Trophoblast cell (in vitro differentiated cells and primary cell): Measurements from ENCODE around the gene SLC5A12.

ENCODE experiments used
- DNase-seq, 2 donors: peaks; one replicate each; pipeline ENCODE4 v3.0.0-alpha.2; 2016
- H2AFZ ChIP-seq: 2 replicates; pipeline ENCODE4 v1.6.1; 2013; ENCODE audit warnings: low read length, moderate library complexity, mild to moderate bottlenecking; ENCODE audit not compliant: insufficient read depth, poor library complexity
- H2AK5ac ChIP-seq: 2 replicates; pipeline ENCODE4 v1.6.1; 2013; ENCODE audit warnings: mild to moderate bottlenecking, low read length
- H2BK120ac ChIP-seq: 2 replicates; pipeline ENCODE4 v1.6.1; 2013; ENCODE audit warnings: low read length, mild to moderate bottlenecking, moderate library complexity; ENCODE audit not compliant: insufficient read depth, poor library complexity
- H2BK12ac ChIP-seq: 2 replicates; pipeline ENCODE4 v1.6.1; 2013; ENCODE audit warnings: mild to moderate bottlenecking, low read length, moderate library complexity
- H2BK5ac ChIP-seq: 2 replicates; pipeline ENCODE4 v1.6.1; 2013; ENCODE audit warnings: low read length, low read depth, moderate library complexity, mild to moderate bottlenecking; ENCODE audit not compliant: poor library complexity
- H3K14ac ChIP-seq: 2 replicates; pipeline ENCODE4 v1.6.1; 2013; ENCODE audit warnings: mild to moderate bottlenecking, low read length
- H3K18ac ChIP-seq: 2 replicates; pipeline ENCODE4 v1.6.1; 2013; ENCODE audit warnings: mild to moderate bottlenecking, low read length
- H3K23ac ChIP-seq: 2 replicates; pipeline ENCODE4 v1.6.1; 2013; ENCODE audit warnings: low read length
- H3K27ac ChIP-seq: 2 replicates; pipeline ENCODE4 v1.5.1; 2013; ENCODE audit warnings: low read depth, mild to moderate bottlenecking, inconsistent platforms, low read length, moderate library complexity
- H3K27me3 ChIP-seq: 2 replicates; pipeline ENCODE4 v1.6.1; 2013; ENCODE audit warnings: inconsistent platforms, mild to moderate bottlenecking, low read length, moderate library complexity; ENCODE audit not compliant: insufficient read depth
- H3K36me3 ChIP-seq, 2 experiments: 1 replicate in 1 of 2; 2 replicates in 1 of 2; pipeline ENCODE4 v1.6.1; 2013; ENCODE audit warnings: low read length in 2 of 2, mild to moderate bottlenecking in 2 of 2, moderate library complexity in 1 of 2; ENCODE audit not compliant: insufficient read depth in 2 of 2, control insufficient read depth in 1 of 2
- H3K4ac ChIP-seq: 2 replicates; pipeline ENCODE4 v1.6.1; 2013; ENCODE audit warnings: low read depth, mild to moderate bottlenecking, low read length, moderate library complexity
- H3K4me1 ChIP-seq, 2 experiments: 1 replicate in 1 of 2; 2 replicates in 1 of 2; pipeline ENCODE4 v1.6.1; 2013; ENCODE audit warnings: low read length in 2 of 2, mild to moderate bottlenecking in 2 of 2, moderate library complexity in 1 of 2; ENCODE audit not compliant: insufficient read depth in 2 of 2, control insufficient read depth in 1 of 2
- H3K4me2 ChIP-seq: 2 replicates; pipeline ENCODE4 v1.6.1; 2013; ENCODE audit warnings: inconsistent platforms, mild to moderate bottlenecking, low read length, moderate library complexity
- H3K4me3 ChIP-seq: 2 replicates; pipeline ENCODE4 v1.5.1; 2013; ENCODE audit warnings: mild to moderate bottlenecking, low read depth, low read length, inconsistent platforms
- H3K79me1 ChIP-seq: one replicate; pipeline ENCODE4 v1.6.1; 2013; ENCODE audit warnings: low read length
- H3K79me2 ChIP-seq: 2 replicates; pipeline ENCODE4 v1.6.1; 2013; ENCODE audit warnings: low read length, mild to moderate bottlenecking; ENCODE audit not compliant: control insufficient read depth, insufficient read depth, poor library complexity
- H3K9ac ChIP-seq: 2 replicates; pipeline ENCODE4 v1.6.1; 2013; ENCODE audit warnings: mild to moderate bottlenecking, low read length
- H3K9me3 ChIP-seq: 2 replicates; pipeline ENCODE4 v1.6.1; 2013; ENCODE audit warnings: low read depth, mild to moderate bottlenecking, control low read depth, inconsistent platforms, low read length; ENCODE audit not compliant: insufficient read depth
- H4K12ac ChIP-seq: 2 replicates; pipeline ENCODE4 v1.6.1; 2013; ENCODE audit warnings: low read depth, mild to moderate bottlenecking, low read length, moderate library complexity
- H4K8ac ChIP-seq: 2 replicates; pipeline ENCODE4 v1.6.1; 2013; ENCODE audit warnings: low read depth, mild to moderate bottlenecking, low read length, moderate library complexity
- H4K91ac ChIP-seq: one replicate; pipeline ENCODE4 v1.6.1; 2013; ENCODE audit warnings: low read depth, mild to moderate bottlenecking, low read length, moderate library complexity
- WGBS: extraction: QIAGEN DNeasy Blood & Tissue Kit; methylation state at CpG from one replicate; pipeline ENCODE4 v1.1.7; 2013; ENCODE audit warnings: missing lambda C conversion rate; ENCODE audit not compliant: insufficient read length, insufficient coverage; ENCODE audit errors: extremely low coverage; 5-methylcytosine and 5-hydroxymethylcytosine counted together

Gene SLC5A12

DNA sequence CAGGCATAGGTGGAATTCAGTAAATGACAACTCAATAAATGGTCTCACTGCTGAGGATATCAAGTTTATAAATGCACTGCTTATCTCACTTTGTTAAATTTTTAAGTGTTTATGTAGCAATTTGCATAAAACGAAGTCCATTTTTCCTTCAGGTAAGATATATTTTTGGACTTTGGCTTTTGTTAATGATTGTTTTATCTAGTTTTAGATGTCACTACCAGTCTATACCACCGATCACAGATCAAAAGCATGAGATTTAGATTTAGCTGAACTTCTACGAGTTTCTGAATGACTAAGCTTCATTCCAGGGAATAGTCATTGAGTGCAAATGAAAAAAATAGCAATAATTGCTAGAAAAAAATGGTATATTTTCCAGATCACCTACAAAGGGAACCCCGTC lies 12.8 kb upstream of the SLC5A12 start:
- H3K14ac ChIP-seq = no peak overlapping the region
- no peaks in the 10 kb centered on the region for H3K27me3 ChIP-seq
- no peak overlapping the region for H4K91ac ChIP-seq
- H3K36me3 ChIP-seq = no peaks in the 10 kb centered on the region
- H3K27ac ChIP-seq = no peak overlapping the region
- no peak overlapping the region for H4K12ac ChIP-seq
- no peaks in the 10 kb centered on the region for H3K4me1 ChIP-seq
- no peak overlapping the region for H2BK5ac ChIP-seq
- no peak overlapping the region for H3K9ac ChIP-seq
- H3K4ac ChIP-seq = no peak overlapping the region
- no peak overlapping the region for H3K4me2 ChIP-seq
- H3K79me1 ChIP-seq = no peaks in the 10 kb centered on the region
- no CpG with 5 or more reads among the region's 4 CpGs for WGBS
- H2BK12ac ChIP-seq = no peak overlapping the region
- no peaks in the 10 kb centered on the region for H3K79me2 ChIP-seq
- no peak overlapping the region for H3K18ac ChIP-seq
- no peak overlapping the region for H2AK5ac ChIP-seq
- no peak overlapping the region for H2AFZ ChIP-seq
- DNase-seq = no peak
- no peak overlapping the region for H3K4me3 ChIP-seq
- no peak overlapping the region for H2BK120ac ChIP-seq
- H3K23ac ChIP-seq = no peak overlapping the region
- H4K8ac ChIP-seq = no peak overlapping the region
- H3K9me3 ChIP-seq = peaks cover 2% of the 10 kb centered on the region

GRCh38 chr11:26731084-26731456 lies 9.2 kb upstream of the SLC5A12 start:
- Histone ChIP-seq H3K27ac (no peak overlapping the region), H3K4ac (no peak overlapping the region), H3K4me3 (no peak overlapping the region), H2BK5ac (no peak overlapping the region), H4K91ac (no peak overlapping the region), H2AK5ac (no peak overlapping the region), H3K18ac (no peak overlapping the region), H4K12ac (no peak overlapping the region), H3K36me3 (no peaks in the 10 kb centered on the region), H3K14ac (no peak overlapping the region), H3K79me1 (no peaks in the 10 kb centered on the region), H3K4me1 (no peaks in the 10 kb centered on the region), H3K9me3 (peaks cover 2% of the 10 kb centered on the region), H3K23ac (no peak overlapping the region), H3K27me3 (no peaks in the 10 kb centered on the region), H3K9ac (no peak overlapping the region), H4K8ac (no peak overlapping the region), H2BK120ac (no peak overlapping the region), H3K79me2 (no peaks in the 10 kb centered on the region), H2AFZ (no peak overlapping the region), H3K4me2 (no peak overlapping the region), H2BK12ac (no peak overlapping the region)
- no peak for DNase-seq
- no CpG with 5 or more reads among the region's 1 CpG for WGBS

DNA sequence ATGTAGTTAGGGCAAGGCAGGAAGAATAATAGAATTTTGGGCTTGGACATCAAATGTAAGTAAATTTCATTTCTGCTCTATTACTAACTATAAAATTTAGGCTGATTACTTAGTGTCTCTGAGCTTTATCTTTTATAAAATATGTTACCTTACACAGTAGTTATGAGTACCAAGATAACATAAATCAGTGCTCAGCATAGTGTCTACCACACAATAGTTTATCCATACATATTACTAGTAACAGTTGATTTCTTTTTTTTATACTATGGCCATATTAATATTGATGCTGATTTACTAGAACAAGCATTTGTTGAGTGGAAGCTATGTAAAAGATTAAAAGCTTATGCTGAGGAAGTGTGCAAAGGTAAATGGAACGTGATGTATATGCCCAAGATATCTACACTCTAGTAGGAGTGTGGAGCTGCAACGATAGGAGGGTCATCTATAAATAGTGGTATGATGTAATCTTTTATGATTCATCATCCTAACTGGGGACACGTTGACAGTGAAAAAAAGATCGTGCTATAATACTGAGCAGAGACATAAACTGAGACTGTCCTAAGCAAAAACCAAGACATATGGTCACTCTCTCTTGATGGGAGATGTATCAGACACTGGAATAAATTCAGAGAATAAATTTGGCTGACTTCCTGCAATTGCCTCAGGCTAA lies 8.7 kb upstream of the SLC5A12 start:
- Histone ChIP-seq H3K18ac (no peak overlapping the region), H3K9ac (no peak overlapping the region), H4K91ac (no peak overlapping the region), H3K14ac (no peak overlapping the region), H4K8ac (no peak overlapping the region), H3K27ac (no peak overlapping the region), H3K36me3 (no peaks in the 10 kb centered on the region), H3K79me1 (no peaks in the 10 kb centered on the region), H3K4me2 (no peak overlapping the region), H2BK12ac (no peak overlapping the region), H3K79me2 (no peaks in the 10 kb centered on the region), H3K4ac (no peak overlapping the region), H2AK5ac (no peak overlapping the region), H4K12ac (no peak overlapping the region), H3K4me1 (no peaks in the 10 kb centered on the region), H3K4me3 (no peak overlapping the region), H3K9me3 (peaks cover 2% of the 10 kb centered on the region), H3K23ac (no peak overlapping the region), H2BK5ac (no peak overlapping the region), H2AFZ (no peak overlapping the region), H3K27me3 (no peaks in the 10 kb centered on the region), H2BK120ac (no peak overlapping the region)
- no CpG with 5 or more reads among the region's 4 CpGs for WGBS
- DNase-seq = no peak

DNA sequence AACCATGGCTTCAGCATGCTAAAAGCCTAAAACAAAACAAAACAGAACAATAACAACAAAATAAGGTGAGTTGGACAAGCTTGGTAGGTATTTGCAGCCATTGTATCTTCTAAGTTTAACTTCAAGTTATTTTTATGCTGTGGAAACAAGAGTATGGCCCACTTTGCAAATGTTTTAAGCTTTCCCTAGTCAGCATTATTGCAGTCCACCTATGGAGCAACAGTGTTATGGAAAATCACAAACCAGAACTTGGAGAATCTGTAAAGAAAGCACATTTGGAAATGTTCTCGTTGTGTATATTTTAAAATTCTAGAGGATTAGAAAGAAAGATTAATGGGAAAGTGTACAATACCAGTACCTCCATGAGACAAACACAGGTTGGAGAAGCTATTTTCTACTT lies 7.4 kb upstream of the SLC5A12 start:
- no peak for DNase-seq
- Histone ChIP-seq H2BK12ac (no peak overlapping the region), H2AFZ (no peak overlapping the region), H3K9ac (no peak overlapping the region), H3K18ac (no peak overlapping the region), H3K23ac (no peak overlapping the region), H2BK120ac (no peak overlapping the region), H3K14ac (no peak overlapping the region), H3K36me3 (no peaks in the 10 kb centered on the region), H4K12ac (no peak overlapping the region), H3K4me1 (no peaks in the 10 kb centered on the region), H3K4me3 (no peak overlapping the region), H2BK5ac (no peak overlapping the region), H3K27ac (no peak overlapping the region), H3K9me3 (peaks cover 2% of the 10 kb centered on the region), H4K91ac (no peak overlapping the region), H3K4me2 (no peak overlapping the region), H3K79me1 (no peaks in the 10 kb centered on the region), H2AK5ac (no peak overlapping the region), H3K4ac (no peak overlapping the region), H3K27me3 (no peaks in the 10 kb centered on the region), H3K79me2 (no peaks in the 10 kb centered on the region), H4K8ac (no peak overlapping the region)
- WGBS = no CpG with 5 or more reads among the region's 1 CpG
